HG03097 (cell line): ENCODE data around the gene CECR2.

Experiments used
- ATAC-seq: cut with Tn5 transposase; IDR thresholded peaks from one replicate; pipeline ENCODE4 v1.9.1; 2021; ENCODE audit not compliant: unreplicated experiment, low FRiP score

Gene CECR2

GRCh38 chr22:17366830-17367229 is 2.4 kb upstream of the CECR2 start:
- no peak for ATAC-seq

DNA sequence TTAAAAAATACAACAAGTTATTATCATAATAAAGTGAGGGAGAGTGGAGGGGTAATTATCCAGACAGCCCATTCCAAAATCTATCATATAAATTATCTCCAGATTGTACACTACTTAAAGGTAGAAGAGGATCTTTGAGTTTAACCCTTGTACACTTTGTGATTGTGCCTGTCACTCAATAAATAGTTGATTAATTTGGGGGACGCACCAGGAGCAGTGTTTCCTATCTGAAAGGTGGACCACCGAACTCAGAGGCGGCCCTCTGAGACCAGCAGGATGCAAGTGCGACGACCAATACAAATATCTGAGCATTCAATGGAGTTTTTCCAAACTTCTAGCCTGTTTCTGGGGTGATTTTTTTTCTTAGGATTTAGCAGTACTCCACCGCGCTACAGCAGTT is 1.1 kb upstream of the CECR2 start:
- no peak for ATAC-seq

DNA sequence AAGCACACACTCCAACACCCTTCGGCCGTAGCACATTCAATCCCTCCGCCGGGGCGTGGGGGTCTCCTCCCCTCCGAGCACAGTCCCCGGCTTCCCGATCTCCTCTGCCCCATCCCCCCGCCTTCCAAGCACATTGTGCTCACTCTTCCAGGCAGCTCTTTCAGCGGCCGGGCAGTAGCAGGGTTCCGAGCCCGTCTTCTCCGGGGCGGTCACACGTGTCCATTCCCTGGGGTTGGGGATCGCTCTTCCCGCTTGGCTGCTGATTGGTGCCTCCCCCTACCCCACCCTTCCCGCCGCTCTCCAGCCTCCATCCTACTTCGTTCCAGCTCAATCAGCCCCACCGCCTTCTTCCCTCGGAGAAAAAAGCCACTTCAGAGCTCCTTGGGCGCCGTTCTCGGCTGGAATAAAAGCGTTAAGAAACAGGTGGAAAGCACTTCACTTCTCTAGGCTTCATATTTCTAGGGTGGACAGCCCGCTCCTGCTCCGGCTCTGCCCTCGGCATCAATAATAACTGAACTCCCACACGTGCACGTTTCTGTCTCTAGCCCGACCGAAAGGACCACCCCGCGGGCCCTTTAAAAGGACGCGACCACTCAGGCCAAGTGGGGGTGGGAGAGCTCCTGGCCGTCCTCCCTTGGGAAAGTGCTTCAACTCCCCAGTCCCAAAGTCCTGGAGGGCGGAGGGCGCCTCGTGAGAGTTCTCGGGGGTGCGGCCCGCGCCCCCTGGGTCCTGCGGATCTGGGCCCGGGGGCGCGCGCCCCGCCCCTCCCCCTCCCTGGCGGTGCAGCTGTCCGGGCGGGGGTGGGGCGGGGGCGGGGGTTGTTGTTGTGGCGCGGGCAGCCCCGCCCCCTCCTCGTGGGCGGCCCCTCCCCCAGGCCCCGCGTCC is 464 bp upstream of the CECR2 start:
- ATAC-seq = no peak

DNA sequence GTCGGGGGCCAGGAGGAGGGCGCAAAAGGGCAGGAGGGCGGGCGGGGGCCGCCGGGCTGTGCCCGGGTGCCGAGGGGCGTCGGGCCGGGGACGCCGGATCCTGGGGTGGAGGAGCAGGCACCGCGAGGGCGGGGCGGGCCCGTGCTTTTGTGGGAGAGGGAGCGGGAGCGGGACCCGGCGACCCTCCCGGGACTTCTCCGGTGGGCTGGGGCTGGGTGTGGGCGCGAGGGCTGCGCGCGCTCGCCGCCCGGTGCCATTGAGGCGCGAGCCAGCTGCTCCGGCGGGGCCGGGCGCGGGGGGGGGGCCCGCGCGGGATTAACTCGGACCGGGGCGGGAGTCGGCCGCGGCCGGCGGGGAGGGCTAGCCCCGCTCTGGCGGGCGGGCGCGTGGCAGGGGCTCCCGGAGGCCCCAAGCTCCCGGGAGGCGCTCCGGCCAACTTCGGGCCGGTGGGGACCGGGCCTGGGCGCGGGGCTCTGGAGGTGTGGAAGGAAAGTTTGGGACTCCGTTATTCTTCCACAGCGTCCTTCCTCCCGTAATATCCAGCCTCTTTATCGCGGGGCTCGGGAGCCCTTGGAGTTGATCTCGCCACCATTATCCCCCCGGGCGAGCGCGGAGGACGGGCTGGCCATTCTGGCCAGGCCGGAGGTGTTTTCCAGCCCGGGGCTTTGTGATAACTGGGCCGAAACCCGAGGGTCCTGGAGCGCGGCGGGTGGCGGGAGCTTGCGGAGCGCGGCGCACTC is 936 bp downstream of the CECR2 start:
- ATAC-seq = no peak

- ATAC-seq = no peak
Observed at GRCh38 chr22:17370766-17371432, 1.6 kb downstream of the CECR2 start.

- ATAC-seq = no peak
Observed at GRCh38 chr22:17371448-17371847, 2.2 kb downstream of the CECR2 start.

DNA sequence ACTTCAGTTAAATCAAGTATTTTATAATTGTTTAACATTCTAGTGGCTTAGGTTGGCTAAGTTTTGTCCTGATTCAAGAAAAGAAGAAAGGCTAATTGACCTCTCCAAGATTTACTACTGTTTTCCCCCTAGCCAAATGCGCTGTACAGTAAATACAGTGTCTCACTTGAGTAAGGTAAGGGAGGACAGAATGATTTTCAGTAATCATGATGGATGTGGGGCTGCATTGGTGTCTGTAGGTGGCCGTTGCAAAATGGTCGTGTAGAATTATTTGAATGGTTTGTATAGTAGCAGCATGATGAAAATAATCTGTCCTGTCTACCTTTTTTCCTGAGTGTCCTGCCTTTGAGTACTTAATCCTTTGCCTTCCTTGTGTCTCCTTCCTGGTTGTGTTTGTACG is 4.6 kb downstream of the CECR2 start:
- ATAC-seq = no peak

DNA sequence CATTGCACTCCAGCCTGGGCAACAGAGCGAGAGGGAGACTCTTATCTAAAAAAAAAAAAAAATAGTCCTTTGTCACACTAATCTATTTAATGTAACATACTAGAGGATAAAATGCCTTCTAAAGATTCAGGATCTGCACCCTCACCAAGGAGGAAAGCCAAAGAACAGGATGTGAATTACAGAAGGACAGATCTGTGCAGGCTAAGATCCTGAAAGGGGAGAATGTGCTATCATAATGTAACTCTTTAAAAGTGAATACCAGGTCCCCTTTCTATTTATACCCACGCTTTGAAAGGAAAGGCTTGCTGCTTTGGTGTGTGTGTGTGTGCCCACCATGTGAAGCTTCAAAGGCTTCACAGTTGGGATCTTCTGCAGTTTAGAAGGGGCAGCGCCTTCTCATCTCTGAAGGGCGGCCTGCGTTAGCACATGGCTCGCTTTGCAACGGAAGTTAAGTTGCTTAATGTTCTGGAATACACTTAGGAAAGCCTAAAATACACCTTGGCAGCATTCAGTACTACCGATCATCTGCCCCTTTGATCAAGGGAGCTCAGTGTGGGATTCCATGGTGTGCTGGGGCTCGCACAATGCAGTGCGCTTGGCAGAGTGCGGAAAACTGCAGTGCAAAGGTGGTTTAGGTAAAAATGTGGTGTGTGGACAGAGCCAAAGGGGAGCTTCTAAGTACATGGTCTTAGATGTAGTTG is 6.8 kb downstream of the CECR2 start:
- no peak for ATAC-seq

- no peak for ATAC-seq
Observed at GRCh38 chr22:17376950-17377349, 7.7 kb downstream of the CECR2 start.

- no peak for ATAC-seq
Observed at GRCh38 chr22:17379944-17380343, 10.7 kb downstream of the CECR2 start.

GRCh38 chr22:17380359-17381087 is 11.3 kb downstream of the CECR2 start:
- ATAC-seq = no peak

- ATAC-seq = no peak
Observed at GRCh38 chr22:17381192-17381913, 12.1 kb downstream of the CECR2 start.

GRCh38 chr22:17384612-17385330 is 15.5 kb downstream of the CECR2 start:
- ATAC-seq = no peak

DNA sequence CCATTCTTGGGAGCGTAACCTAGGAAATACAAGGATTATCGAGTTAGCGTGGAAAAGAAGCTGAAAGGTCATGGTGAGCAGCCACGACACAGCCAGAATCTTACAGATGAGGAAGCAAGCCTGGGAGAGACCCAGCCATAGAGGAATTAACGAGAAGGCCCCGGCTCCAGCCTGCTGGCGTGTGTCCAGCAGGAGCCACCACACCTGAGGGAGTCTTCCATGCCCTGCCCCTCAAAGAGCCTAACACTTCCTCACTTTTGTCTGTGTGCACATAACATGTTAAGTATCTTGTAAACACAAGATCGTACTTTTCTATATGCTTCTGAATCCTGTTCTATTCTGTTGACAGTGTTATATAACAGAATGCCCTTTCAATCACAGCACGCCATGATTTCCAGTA is 18.1 kb downstream of the CECR2 start:
- no peak for ATAC-seq

- no peak for ATAC-seq
Observed at GRCh38 chr22:17388235-17388634, 19.0 kb downstream of the CECR2 start.

GRCh38 chr22:17390087-17390486 is 20.8 kb downstream of the CECR2 start:
- no peak for ATAC-seq

DNA sequence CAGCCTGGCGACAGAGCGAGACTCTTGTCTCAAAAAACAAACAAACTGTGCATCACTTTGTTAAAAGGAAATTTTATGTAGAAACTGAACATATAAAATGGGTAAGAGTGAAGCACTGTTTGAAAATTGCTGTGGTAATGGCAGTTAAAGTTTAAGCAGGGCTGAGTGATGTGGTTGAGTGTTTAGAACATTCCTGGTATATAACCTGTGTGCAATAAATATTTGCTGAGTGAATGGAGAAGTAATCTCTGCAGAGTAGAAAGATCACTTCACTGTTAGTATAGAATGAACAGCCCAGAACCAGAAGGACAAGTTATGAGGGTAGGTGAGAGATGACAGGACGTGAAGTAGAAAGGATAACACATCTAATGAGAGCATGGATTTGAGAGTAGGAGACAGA is 27.3 kb downstream of the CECR2 start:
- no peak for ATAC-seq

DNA sequence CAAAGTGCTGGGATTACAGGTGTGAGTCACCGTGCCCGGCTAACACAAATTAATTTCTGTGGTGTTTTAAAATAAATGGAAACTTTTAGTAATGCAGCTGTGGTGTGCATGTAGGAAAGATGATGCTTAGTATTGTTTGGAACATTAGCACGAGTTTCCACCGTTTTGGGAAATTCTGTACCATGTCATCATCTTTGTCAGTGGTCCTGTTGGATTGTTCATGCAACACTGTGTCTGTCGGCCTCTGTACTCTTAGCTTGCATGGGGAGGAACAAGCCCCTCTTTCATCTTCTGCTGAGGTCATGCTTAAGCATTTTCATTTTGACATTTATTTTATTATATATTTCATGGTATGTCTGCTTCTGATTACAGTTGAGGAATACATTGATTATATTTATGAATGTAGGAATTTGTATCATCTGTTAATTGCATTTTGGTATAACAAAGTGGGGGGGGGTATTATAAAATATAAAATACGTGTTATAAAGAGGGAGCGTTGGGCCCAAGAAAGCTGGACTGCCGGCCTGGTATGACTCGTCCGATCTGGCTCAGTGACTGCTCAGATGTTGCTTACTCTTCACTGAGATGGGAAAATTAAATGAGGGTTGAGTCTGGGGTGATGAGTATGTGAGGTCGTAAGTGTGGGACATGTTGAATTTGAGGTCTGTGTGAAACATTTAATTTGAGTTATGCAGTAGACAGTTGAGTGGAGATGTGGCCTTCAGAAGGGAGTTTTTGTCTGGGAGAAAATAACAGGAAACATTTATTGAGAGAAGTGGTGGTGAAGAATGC is 28.7 kb downstream of the CECR2 start:
- no peak for ATAC-seq
